Fibroblast of skin of scalp (primary cell): ENCODE measurements around the gene VPS9D1.

Experiments used
- DNase-seq: peaks from one replicate; pipeline ENCODE4 v3.0.0-alpha.2; 2013

The VPS9D1 gene

DNA sequence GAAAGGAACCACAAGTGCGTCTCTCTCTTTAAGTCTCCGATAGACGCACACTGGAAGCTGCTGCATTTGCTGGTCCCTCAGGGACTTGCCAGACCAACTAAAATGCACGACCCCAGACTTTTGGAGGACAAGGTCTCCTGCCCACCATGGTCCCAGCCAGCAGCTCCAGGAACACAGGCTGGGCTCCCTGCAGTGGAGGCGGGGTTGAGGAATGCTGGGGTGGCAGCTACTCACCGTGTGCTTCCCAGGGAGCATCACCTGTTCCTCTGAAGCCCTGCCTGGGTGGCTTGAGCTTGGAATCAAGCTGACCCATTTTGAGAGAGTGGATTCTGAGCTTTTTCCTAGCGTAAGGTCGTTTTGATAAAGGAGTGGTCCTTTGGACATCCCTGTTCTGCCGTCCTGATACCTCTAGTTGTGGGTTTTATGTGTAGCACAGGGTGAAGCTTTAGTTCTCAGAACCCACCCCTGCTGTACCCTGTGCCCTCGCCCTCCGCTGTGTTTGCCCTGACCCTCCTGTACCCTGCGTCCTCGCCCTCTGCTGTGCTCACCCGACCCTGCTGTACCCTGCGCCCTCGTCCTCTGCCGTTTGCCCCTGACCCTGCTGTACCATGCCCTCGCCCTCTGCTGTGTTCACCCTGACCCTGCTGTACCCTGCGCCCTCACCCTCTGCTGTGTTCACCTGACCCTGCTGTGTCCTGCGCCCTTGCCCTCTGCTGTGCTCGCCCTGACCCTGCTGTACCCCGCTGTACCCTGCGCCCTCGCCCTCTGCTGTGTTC lies 11.6 kb upstream of the VPS9D1 start:
- DNase-seq = no peak

DNA sequence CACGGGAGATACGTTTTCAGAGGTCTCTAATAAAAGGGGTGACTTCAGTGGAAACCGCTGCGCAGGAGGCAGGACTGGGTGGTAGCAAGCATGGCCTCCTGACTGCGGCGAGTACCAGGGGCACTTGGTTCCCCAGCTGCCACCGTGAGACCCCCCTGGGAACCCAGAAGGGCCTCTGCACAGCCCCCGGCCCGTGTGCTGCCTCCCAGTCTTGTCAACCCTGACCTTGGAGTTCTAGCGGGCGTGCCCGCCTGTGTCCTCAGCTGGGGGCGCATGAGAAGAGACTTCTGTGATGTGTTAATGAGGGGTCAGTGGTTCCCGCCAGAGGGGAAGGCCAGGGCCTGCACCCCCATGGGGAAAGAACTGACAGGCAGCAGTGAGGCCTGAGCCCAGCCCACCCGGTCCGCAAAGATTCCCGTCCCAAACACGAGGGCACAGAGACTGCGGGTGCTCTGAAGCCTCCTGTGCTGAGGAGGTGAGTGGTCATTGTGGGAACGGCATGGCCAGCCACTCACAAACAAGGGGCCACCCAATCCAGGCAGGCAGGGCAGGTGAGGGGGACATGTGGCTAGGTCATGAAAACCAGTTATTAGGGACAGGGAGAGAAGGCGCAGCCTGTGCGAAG lies 10.0 kb upstream of the VPS9D1 start:
- no peak for DNase-seq

DNA sequence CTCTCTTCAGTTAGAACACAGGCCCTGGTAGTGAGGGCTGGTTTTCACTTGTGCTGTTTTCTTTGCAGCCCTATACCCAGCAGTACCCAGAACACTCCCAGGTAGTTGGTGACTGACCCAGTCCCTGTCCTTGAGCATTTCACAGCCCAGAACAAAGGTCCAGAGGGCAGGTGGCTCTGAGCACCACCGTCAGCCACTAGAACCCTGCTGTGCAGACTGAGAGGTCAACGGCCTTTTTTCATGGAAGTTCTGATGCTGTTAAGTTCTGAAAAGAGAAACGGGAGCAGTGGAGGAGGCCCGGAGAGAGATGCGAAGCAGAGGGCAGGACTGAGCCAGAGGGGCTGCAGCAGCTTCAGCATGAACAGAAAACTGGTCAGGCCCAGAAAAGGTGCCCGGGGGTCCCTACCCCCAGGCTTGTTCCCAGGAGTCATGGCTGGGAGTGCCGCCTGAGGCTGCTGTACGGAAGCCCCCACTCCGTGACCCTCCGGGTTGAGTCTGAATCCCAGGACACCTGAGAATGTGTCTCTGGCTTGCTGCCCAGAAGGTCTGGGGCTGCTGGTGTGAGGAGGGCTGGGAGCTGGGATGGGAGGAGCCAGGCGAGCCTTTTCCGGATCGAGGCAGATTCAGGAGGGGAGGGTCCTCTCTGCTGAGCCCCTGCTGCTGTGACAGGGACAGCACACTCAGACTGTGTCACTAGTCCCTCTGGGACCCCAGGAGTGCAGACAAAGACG lies 9.3 kb upstream of the VPS9D1 start:
- DNase-seq = no peak

DNA sequence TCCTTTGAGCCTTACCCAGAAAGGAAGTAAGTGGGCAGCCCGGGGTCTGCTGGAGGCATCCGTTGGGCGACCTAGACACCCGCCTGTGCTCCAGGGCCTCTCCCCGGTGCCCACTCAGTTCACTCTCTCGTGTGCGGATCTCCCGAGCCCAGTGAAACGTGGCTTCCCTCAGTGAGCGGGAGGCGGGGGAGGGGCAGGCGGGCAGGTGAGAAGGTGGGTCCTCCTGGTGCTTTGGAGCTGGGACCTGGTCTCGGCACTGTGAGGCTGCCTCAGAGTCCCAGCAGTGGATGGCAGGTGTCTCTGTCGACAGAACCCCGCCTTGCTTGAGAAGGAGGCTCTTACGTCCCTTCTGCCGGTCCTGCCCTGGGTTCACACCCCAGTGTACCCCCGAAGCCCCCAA lies 8.6 kb upstream of the VPS9D1 start:
- no peak for DNase-seq

DNA sequence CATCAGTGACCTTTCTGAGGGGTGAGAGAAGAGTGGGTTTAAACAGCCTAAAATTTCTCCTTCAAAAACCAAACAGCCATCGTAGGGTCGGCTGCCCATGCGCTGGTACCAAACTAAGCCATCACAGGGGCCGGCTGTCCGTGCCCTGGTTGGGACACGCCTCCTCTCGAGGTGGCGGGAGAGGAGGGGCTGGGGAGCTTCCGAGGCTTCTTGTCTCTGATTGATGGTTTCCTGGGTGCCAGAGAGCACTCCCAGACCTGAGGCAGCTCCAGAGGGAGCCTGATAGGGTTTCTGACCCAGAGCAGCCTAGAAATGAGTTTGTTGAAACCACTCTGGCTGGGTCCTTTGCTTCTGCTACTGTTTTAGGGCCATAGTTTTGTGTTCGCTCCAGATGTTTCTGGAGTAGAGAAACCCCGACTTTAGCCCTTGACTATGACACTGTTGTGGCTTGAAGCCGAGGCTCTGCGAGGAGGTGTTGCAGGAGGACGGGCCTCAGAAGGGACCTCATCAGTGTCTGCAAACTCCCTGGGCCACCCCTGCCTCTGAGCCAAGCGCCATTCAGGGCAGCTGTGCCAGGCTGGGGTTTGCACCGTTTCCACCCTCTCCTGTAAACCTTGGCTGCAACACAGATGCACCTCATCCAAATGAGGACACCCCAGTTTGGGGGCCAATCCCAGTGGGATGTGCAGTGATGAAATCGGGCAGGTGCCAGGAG lies 6.9 kb upstream of the VPS9D1 start:
- DNase-seq = no peak

DNA sequence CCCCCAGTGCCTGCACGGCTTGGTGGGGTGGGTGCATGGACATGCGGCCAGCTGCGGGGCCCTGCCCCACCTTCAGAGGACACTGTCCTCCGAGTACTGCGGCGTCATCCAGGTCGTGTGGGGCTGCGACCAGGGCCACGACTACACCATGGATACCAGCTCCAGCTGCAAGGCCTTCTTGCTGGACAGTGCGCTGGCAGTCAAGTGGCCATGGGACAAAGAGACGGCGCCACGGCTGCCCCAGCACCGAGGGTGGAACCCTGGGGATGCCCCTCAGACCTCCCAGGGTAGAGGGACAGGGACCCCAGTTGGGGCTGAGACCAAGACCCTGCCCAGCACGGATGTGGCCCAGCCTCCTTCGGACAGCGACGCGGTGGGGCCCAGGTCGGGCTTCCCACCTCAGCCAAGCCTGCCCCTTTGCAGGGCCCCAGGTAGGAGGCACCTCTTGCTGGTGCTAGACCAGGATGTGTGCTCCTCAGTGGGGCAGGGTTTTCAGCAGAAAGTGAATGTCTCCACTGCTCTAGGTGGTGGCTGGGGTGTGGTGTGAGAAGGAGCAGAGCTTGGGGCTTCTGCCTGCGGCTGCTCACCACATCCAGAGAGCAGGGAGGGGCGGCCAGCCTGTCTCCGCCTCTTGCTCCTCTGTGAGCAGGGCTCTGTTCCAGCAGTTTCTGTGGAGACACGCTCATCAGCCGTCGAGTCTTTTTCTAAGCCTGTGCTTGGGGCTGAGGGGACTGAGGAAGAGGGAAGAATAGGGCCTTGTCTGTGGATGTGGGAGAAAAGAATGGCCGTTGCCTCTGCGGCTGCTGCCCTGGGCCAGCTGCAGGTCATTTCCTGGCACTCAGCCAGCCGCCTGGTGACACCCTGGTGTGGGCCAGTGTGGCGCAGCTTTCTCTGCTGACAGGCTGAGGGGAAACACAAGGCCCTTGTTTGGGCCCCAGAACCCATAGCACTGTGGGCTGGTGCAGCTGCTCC lies 2.9 kb upstream of the VPS9D1 start:
- DNase-seq = no peak

DNA sequence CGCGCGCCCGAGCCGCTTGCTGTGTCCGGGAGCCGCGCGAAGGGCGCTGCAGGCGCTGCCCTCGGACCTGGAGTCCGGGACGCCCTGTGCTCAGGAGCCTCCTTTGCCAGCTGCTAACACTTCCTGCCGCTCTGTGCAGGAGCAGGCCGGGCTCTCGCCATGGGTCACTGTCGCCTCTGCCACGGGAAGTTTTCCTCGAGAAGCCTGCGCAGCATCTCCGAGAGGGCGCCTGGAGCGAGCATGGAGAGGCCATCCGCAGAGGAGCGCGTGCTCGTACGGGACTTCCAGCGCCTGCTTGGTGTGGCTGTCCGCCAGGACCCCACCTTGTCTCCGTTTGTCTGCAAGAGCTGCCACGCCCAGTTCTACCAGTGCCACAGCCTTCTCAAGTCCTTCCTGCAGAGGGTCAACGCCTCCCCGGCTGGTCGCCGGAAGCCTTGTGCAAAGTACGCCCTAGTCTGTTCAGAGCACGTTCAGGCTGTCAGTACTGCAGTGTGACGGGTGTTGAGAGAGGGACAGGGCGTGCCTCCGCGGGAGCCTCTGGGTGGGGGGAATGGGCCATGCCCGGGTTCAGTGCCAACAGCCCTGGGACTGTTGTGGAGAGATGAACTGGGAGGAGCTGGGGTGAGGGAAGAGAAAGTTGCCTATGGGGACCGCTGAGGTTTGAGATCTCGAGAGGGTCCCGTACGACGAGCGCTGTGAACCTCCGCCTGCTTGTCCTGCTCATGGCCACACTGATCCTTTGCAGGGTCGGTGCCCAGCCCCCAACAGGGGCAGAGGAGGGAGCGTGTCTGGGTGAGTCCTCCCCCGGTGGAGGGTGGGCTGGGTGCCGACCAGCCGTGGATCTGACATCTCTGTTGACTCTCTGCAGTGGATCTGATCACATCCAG lies 1.9 kb upstream of the VPS9D1 start:
- DNase-seq = peak; percentile 9

DNA sequence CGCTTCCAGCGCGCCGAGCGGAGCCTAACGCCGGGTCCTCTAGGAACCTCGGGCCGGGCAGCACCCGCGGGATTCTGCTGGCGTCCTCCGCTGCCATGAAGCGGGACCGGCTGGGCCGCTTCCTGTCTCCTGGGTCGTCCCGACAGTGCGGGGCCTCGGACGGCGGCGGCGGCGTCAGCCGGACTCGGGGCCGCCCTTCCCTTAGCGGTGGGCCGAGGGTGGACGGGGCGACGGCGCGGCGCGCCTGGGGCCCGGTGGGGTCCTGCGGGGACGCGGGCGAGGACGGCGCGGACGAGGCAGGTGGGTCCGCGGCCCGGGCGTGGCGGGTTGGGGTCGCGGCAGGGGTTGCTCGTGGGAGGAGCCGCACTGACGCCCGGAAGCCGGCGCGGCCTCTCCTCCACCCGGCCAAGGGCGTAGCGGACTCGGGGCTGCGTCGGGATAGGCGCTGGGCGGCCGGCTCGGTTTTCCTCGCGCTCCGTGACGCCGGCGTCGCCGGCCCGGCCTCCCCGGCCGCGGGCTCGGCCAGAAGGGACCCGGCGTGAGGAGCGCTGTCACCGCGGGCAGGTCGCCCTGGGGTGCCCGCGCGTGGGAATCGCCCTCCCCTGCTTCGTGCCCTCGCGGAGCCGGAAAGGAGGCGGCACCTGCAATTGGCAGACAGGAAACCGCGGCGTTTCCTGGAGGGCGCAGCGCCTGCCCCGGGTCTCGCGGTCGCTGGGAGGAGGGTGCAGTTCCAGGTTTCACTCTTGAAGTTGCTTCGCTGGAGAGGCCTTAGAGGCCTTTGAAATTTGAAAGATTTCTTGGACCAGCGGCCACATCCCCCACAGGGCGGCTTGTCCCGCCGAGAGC lies 1.1 kb upstream of the VPS9D1 start:
- peak; percentile 28 for DNase-seq

DNA sequence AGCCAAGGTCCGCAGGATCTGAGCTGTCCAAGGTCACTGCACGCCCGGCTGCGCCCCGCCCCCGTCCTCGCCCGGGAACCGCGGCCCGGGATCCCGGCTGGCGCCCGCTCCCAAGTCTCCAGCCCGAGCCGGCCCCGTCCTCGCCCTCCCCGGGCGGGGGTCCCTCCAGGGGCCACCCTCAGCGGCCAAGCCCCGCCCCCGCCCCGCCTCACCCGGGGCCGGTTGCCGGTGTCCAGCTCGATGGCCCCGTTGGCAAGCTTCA lies 216 bp downstream of the VPS9D1 start:
- no peak for DNase-seq

DNA sequence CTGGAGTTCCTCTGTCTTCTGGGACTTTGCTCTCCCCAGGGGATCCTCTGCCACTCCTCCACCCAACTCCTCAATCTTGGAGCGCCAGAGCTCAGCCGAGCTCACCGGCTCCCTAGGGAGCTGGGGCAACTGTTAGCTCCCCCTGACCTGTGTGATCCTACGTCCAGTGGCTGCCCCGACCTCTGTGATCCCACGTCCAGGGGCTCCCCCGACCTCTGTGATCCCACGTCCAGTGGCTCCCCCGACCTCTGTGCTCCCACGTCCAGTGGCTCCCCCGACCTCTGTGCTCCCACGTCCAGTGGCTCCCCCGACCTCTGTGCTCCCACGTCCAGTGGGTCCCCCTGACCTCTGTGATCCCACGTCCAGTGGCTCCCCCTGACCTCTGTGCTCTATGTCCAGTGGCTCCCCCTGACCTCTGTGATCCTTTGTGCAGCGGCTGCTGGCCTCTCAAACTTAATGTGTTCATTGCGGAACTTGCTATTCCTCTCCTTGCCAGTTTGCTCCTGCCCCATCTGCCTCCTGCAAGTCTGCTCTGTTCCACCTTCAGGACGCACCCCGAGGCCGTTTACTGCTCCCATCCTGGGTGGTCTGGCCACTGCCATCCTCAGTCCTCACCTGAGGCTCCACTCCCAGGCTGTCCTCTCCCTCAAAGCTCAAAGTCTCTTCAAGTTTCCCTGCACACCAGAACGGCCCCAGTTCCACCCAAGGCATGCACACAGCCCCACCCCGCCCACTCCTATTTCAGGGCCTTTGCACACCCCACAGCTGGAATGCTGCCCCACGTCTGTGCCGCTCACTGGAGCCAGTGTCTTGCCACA lies 2.8 kb downstream of the VPS9D1 start:
- no peak for DNase-seq

DNA sequence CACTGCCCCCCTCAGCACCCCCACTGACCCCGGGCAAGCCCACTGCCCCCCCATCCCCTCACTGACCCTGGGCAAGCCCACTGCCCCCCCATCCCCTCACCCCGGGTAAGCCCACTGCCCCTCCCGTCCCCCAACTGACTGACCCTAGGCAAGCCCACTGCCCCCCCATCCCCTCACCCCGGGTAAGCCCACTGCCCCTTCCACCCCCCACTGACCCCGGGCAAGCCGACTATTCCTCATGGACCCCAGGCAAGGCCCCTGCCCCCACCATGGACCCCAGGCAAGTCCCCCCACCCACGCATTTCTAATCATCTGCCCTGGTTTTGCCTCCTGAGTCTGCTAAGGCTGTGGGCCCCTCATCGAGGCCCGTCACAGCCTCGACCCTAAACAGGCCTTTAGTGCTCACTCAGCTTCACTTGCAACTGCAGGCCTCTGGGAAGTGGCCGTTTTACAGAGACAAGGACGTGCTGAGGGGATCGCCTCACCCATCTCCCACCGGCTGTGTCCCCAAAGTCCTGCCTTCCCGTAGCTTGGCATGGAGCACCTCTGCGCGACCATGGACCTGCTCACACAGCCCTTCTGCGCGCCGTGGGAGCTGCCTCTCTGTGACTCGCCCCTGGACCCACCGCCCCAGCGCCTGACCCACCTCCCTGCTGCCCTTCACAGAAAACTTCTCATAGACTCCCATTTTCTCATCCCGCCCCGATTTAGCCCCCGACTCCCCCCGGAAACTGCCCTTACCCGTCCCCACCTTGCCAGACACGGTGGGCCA lies 3.6 kb downstream of the VPS9D1 start:
- DNase-seq = no peak

DNA sequence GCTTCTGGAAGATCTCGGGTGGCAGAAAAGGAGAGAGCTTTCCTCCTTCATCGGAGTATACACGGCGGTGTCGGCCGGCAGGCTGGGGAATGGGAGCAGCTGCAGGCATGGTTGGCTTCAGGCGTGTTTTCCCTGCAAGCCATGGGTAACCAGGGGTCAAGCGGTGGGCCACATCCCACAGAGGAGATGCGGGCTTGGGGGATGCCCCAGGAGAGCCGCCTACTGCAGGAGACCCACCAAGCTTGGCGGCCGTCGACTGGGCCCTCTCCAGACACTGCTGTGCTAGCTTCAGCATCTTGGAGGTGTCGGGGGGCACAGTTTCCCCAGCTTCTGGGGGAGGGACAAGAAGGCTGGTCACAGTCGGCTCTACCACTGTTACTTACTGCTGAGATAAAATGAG lies 4.2 kb downstream of the VPS9D1 start:
- no peak for DNase-seq

DNA sequence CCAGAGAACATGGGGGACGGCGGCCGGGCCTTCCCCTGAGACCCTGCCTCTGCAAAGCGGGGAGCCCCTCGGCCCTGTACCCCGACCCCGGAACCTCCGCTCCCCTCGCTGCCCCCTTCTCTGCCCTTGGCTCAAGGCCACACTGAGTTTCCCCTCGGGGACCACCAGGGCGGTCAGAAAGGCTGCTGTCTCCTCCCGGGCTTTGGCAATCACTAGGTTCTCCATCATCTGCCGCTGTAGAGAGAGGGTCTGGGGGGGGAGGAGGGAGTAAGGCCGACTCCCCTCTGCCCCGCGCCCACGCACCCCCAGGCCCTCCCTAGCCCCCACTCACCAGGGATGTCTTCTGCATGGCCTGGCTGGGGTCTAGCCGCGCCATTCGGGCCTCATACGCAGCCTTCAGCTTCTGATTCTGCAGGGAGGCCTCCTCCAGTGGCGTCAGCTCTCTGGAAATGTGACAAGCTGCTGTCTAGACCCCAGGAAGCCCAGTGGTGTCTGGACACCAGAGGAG lies 8.4 kb downstream of the VPS9D1 start:
- peak; percentile 12 for DNase-seq

DNA sequence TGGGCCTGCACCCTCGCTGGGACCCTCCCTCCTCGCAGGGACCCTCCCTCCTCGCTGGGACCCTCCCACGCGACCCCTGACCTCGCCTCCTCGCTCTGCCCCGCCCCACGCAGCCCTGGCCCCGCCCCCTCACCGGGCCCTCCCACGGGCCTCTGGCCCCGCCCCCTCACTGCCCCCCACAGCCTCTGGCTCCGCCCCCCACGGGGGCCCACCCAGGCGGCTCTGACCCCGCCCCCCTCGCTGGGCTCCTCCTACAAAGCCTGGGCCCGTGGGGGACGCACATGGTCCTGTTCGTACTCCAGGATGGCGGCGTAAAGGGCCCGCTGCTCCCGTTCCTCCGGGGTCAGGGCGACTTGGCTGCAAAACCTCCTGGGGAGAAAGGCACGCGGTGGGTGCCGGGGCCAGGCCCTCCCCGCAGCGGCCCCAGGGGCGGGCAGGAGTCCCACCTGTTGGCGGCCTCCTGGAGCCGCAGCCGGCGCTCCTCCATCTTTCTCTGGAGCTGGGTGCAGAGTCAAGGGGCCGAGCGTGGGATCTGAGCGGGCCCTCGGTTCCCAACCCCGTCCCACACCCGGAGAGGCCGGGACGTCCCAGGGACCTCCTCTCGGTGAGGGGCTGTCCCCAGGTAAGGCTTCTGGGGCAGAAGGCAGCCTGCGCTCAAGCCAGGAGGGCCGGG lies 9.0 kb downstream of the VPS9D1 start:
- peak; percentile 68 for DNase-seq

DNA sequence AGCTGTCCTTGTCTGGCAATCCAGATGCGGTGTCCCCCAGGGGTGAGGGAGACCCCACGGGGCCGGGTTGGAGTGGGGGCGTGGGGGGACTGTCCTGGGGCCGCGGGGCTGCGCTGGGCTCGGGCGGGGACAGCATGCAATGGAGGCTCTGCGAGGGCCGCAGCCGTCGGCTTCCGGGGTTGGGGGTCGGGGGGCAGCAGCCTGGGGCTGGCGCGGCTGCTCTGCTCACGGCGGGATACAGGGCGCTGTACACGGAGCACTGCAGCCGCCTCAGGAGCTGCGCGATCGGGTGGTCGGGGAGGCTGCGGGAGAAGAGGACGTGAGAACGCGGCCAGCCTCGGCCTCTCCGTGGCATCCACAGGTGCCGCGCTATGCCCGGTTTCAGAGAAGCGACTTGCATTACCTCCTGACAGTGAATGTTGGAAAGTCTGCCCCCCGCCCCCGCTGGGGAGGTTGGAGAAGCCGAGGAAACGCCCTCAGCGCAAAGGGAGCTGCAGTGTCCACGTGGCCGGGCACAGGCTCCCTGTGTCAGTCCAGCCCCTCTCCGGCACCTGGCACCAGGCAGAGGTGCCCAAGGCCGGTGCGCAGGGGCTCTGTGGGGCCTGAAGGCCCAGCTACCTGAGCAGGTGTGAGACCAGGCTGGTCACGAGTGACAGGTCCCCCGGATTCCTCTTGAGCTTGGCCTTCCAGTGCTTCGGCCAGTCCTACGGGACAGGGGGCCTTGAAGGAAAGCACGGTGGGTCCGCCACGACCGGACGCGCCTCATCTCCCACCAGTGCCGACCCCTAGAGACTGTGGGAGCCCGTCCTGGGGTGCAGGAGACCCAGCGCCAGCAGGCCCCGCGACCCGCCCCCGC lies 9.8 kb downstream of the VPS9D1 start:
- no peak for DNase-seq

DNA sequence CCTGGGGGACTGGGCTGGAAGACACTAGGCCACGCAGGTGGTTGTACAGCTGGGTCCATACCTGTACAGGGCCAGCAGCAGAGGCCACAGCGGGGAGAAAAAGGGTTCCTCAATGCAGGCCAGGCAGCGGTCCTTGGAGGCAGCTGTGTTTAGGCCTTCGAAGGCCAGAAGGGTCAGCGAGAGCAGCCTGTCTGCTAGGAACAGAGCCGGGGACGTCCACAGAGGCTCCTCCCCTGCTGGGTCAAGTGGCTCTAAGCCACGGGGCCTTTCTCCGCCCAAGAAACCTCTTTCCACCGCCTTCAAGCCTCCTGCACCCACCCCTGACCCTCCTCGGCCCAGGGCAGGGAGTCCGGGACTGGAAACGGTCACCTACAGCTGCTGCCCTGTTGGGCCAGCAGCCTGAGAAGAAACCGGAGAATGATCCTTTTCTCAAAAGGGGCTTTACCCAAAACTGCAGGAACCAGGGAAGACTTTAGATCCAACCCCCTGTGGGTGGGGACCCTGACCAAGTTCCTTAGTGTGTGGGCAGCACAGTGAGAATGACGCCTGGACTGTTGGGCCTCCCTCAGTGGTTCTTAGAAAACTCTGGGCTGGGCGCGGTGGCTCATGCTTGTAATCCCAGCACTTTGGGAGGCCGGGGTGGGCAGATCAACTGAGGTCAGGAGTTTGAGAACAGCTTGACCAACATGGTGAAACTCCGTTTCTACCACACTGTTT lies 10.8 kb downstream of the VPS9D1 start:
- DNase-seq = no peak
